Suprapubic skin (tissue), 4 donors: ENCODE measurements around the gene SDHB. TPM values are rescaled to one million over a fixed set of nuclear protein-coding genes. Genes with fewer than 3 reads are reported as not detected.

Experiments
- DNase-seq, 2 donors: peaks; one replicate each; pipeline ENCODE4 v3.0.0-alpha.2; 2019; ENCODE audit warnings: low spot score in 2 of 2
- H3K27ac ChIP-seq: fragments of 200-600 bp; sonication (generic); one replicate; pipeline ENCODE4 v1.5.1; 2019
- H3K27me3 ChIP-seq: fragments of 200-600 bp; sonication (generic); one replicate; pipeline ENCODE4 v1.5.1; 2019
- H3K36me3 ChIP-seq: fragments of 200-600 bp; sonication (generic); one replicate; pipeline ENCODE4 v1.5.1; 2019
- H3K4me1 ChIP-seq: fragments of 200-600 bp; sonication (generic); one replicate; pipeline ENCODE4 v1.5.1; 2019
- H3K4me3 ChIP-seq: fragments of 200-600 bp; sonication (generic); one replicate; pipeline ENCODE4 v1.5.1; 2019; ENCODE audit warnings: mild to moderate bottlenecking
- H3K9me3 ChIP-seq: fragments of 200-600 bp; sonication (generic); one replicate; pipeline ENCODE4 v1.5.1; 2019
- EP300 ChIP-seq: sonication (generic); formaldehyde crosslinking; IDR thresholded peaks from one replicate; pipeline ENCODE4 v1.6.1; 2017; ENCODE audit warnings: antibody characterized with exemption
- POLR2A ChIP-seq, 2 donors: fragments of 450-650 bp; IDR thresholded peaks; one replicate each; pipeline ENCODE4 v1.6.1; 2017; ENCODE audit warnings: antibody characterized with exemption in 2 of 2, mild to moderate bottlenecking in 2 of 2, moderate library complexity in 2 of 2
- POLR2AphosphoS5 ChIP-seq, 3 donors: sonication (generic); formaldehyde crosslinking; IDR thresholded peaks; one replicate each; pipeline ENCODE4 v1.6.1; 2017; ENCODE audit warnings: antibody characterized with exemption in 3 of 3
- WGBS: methylation state at CpG from one replicate; pipeline ENCODE4 v1.1.5; 2018; 5-methylcytosine and 5-hydroxymethylcytosine counted together
- total RNA-seq, 4 donors: library from RNA; depleted of rRNA; stranded (reverse); fragments of >200 nt; gene quantifications; one replicate each; pipeline ENCODE4 v1.1.0, GENCODE V29; 2016
- TF ChIP-seq, protein P1 (sequence below), 2 donors: fragments of 200-600 bp in 1 of 2; fragments of 450-650 bp in 1 of 2; sonication (generic) in 1 of 2; IDR thresholded peaks; one replicate each; pipeline ENCODE4 v1.5.1; 2016 to 2019; ENCODE audit warnings: antibody characterized with exemption in 2 of 2, mild to moderate bottlenecking in 1 of 2, moderate library complexity in 1 of 2

SDHB gene
- total RNA-seq, 4 donors from 2014 or later, result 69.0 to 98.3 (median 90.5) TPM

- H3K27ac ChIP-seq, result no peak overlapping the region
- WGBS, result 20% methylated on average over 7 of the region's 7 CpGs
- H3K9me3 ChIP-seq, result no peaks in the 10 kb centered on the region
- DNase-seq, result peak; percentile 86 to 93
- peaks cover 39% of the 10 kb centered on the region for H3K36me3 ChIP-seq
- H3K4me3 ChIP-seq, result no peak overlapping the region
- no peaks in the 10 kb centered on the region for H3K27me3 ChIP-seq
- TF ChIP-seq EP300 (no peak), POLR2AphosphoS5 (IDR thresholded peaks at IDR 0.05) (peak in 1 of 3 donors; percentile 56), POLR2A (IDR thresholded peaks at IDR 0.05) (no peak)
- TF ChIP-seq, protein P1, sequence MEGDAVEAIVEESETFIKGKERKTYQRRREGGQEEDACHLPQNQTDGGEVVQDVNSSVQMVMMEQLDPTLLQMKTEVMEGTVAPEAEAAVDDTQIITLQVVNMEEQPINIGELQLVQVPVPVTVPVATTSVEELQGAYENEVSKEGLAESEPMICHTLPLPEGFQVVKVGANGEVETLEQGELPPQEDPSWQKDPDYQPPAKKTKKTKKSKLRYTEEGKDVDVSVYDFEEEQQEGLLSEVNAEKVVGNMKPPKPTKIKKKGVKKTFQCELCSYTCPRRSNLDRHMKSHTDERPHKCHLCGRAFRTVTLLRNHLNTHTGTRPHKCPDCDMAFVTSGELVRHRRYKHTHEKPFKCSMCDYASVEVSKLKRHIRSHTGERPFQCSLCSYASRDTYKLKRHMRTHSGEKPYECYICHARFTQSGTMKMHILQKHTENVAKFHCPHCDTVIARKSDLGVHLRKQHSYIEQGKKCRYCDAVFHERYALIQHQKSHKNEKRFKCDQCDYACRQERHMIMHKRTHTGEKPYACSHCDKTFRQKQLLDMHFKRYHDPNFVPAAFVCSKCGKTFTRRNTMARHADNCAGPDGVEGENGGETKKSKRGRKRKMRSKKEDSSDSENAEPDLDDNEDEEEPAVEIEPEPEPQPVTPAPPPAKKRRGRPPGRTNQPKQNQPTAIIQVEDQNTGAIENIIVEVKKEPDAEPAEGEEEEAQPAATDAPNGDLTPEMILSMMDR (IDR thresholded peaks at IDR 0.05), result no peak
- peaks cover 28% of the 10 kb centered on the region for H3K4me1 ChIP-seq
These were observed 69.1 kb downstream of the SDHB start for GRCh38 chr1:16984717-16985116.

DNA sequence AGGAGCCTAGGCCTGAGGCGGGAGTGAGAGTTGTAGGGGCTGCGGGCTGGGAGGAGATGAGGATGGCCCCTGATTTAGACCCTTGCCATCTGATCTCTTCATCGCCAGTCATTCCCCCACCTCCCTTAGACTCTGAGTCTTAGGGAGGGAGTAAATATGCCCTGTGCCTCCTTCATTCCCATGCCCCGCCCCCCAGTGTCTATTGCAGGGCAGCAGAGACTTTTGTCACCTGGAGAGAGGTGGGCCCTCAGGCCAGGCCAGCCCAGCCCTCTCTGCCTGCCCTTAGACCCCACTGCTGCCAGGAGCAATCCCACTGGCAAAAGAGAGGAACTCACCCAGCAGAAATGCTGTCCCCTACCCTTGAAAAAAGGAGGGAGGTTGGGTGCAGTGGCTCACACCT, 70.2 kb downstream of the SDHB start:
- DNase-seq, result no peak
- Histone ChIP-seq H3K27me3 (no peaks in the 10 kb centered on the region), H3K4me3 (no peak overlapping the region), H3K4me1 (peaks cover 38% of the 10 kb centered on the region), H3K9me3 (no peaks in the 10 kb centered on the region), H3K27ac (no peak overlapping the region), H3K36me3 (peaks cover 31% of the 10 kb centered on the region)
- TF ChIP-seq POLR2A (IDR thresholded peaks at IDR 0.05) (no peak), POLR2AphosphoS5 (IDR thresholded peaks at IDR 0.05) (no peak)
- TF ChIP-seq, protein P1 (IDR thresholded peaks at IDR 0.05), result no peak
- WGBS, result 100% methylated on average over 4 of the region's 4 CpGs

DNA sequence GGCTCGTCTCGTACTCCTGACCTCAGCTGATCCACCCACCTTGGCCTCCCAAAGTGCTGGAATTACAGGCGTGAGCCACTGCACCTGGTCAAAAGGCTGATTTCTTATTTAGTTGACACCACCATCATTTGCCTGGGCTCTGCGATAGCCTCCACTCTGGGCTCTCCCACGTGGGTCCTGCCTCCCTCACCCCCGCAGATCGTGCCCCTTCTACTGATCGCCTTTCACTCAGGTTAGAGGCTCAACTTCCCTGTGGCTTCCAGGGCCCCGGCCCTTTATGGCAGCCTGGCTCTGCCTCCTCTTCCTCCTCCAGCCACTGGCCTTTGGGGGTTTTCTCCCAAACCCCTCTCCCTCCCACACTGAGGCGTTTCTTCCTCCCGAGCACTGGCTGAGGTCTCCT, 70.9 kb downstream of the SDHB start:
- WGBS, result 80% methylated on average over 11 of the region's 11 CpGs
- H3K27me3 ChIP-seq, result no peaks in the 10 kb centered on the region

DNA sequence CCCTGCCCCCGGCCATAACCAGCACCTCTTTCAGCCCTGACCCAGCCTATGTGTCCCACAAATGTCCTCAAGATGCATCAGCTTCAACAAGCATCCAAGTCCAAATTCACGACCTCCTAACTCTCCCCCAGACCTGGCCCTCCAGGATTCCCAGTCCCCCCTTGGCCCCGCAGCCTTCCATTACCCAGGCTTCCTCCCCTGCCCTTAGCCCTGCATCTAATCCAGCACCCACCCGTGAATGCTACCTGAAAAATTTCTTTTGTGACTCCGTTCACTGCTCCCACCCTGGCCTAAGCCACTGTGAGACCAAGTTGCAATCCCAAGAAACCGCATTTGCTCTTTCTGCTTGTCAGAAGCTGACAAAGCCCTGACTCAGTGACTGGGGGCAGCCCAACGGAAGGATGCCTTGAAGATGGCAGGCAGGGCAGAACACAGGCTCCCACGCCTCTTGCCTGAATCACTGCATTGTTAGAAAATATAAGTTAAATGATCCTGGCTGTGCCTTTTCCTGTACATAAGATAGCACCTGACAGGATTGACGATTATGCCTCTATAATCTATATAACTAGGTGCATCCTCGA, 72.5 kb downstream of the SDHB start:
- WGBS, result 82% methylated on average over 10 of the region's 10 CpGs
- Histone ChIP-seq H3K4me3 (no peak overlapping the region), H3K27me3 (no peaks in the 10 kb centered on the region), H3K27ac (no peak overlapping the region), H3K9me3 (no peaks in the 10 kb centered on the region), H3K36me3 (peaks cover 8% of the 10 kb centered on the region), H3K4me1 (peaks cover 57% of the 10 kb centered on the region)
- DNase-seq, result no peak
- TF ChIP-seq POLR2A (IDR thresholded peaks at IDR 0.05), result no peak
- no peak for TF ChIP-seq EP300
- TF ChIP-seq POLR2AphosphoS5 (IDR thresholded peaks at IDR 0.05), result no peak
- TF ChIP-seq, protein P1 (IDR thresholded peaks at IDR 0.05), result no peak

More for the DNA sequence above, 70.9 kb downstream of the SDHB start:
- Histone ChIP-seq H3K36me3 (peaks cover 24% of the 10 kb centered on the region), H3K27ac (no peak overlapping the region), H3K4me1 (peaks cover 45% of the 10 kb centered on the region), H3K9me3 (no peaks in the 10 kb centered on the region), H3K4me3 (no peak overlapping the region)
- TF ChIP-seq EP300 (no peak), POLR2A (IDR thresholded peaks at IDR 0.05) (no peak), POLR2AphosphoS5 (IDR thresholded peaks at IDR 0.05) (no peak)
- TF ChIP-seq, protein P1 (IDR thresholded peaks at IDR 0.05), result no peak
- DNase-seq, result no peak

- peaks cover 1% of the 10 kb centered on the region for H3K36me3 ChIP-seq
- no peaks in the 10 kb centered on the region for H3K27me3 ChIP-seq
- H3K27ac ChIP-seq, result peak within 1 kb of the TSS; percentile 85
- TF ChIP-seq, protein P1 (IDR thresholded peaks at IDR 0.05), result no peak
- TF ChIP-seq POLR2AphosphoS5 (IDR thresholded peaks at IDR 0.05), result no peak
- TF ChIP-seq POLR2A (IDR thresholded peaks at IDR 0.05), result no peak
- no peak for TF ChIP-seq EP300
- H3K9me3 ChIP-seq, result no peaks in the 10 kb centered on the region
- peaks cover 64% of the 10 kb centered on the region for H3K4me1 ChIP-seq
- no peak for DNase-seq
- 14% methylated on average over 18 of the region's 53 CpGs for WGBS
- peak within 1 kb of the TSS; percentile 55 for H3K4me3 ChIP-seq
These were observed 73.2 kb downstream of the SDHB start, which contains the start of gene MFAP2 for GRCh38 chr1:16980473-16981268. Gene MFAP2 (minus strand): TSS chr1:16980620. CDS start chr1:16978273, 2,347 bp downstream.
